Epithelial cell of esophagus (primary cell): ENCODE measurements around the gene GGA2.

Source experiments
- DNase-seq: peaks from one replicate; pipeline ENCODE4 v3.0.0; 2010; ENCODE audit warnings: low read depth
- H3K4me3 ChIP-seq: 2 replicates; pipeline ENCODE4 v1.5.1; 2011; ENCODE audit warnings: mild to moderate bottlenecking, low read length, control low read depth
- CTCF ChIP-seq: IDR thresholded peaks from 2 replicates; pipeline ENCODE4 v1.5.1; 2011; ENCODE audit warnings: low read depth, mild to moderate bottlenecking, low read length, control low read depth, inconsistent platforms; ENCODE audit not compliant: insufficient read depth; ENCODE audit errors: missing control alignments

Gene GGA2

GRCh38 chr16:23534868-23535860 is 24.9 kb upstream of the GGA2 start:
- peak; percentile 39 for DNase-seq
- TF ChIP-seq CTCF: no peak
- H3K4me3 ChIP-seq: no peak overlapping the region

DNA sequence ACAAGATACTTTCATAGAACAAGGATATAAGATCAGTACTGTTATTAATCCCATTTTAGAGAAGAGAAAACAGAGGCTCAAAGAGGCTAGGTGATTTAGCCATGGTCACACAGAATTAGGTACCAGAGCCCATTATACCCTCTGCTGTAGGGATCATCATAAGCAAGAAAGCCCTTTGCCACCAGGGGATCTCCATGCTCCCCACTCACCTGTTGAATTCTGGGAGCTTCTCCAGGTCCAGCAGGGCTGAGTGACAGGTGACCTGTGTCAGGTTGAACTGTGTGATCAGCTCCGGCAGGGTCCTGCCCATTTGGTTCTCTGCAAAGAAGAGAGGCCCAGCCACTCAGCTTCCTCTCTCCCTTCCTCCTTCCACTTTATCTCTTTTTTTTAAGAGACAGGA is 22.2 kb upstream of the GGA2 start:
- no peak for TF ChIP-seq CTCF
- no peak for DNase-seq
- H3K4me3 ChIP-seq: no peak overlapping the region

DNA sequence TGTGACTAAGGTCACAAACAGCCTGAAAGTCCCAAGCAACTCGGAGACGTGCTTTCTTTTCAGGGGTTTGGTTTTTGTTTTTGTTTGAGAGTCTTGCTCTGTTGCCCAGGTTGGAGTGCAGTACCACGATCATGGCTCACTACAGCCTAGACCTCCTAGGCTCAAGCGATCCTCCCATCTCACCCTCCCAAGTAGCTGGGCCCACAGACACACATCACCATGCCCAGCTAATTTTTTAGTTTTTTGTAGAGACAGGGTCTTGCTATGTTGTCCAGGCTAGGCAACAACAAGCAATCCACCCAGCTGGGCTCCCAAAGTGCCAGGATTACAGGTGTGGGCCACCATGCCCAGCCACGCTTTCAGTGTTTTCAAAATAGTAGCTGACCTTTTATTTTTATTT is 19.8 kb upstream of the GGA2 start:
- no peak for TF ChIP-seq CTCF
- DNase-seq: no peak
- no peak overlapping the region for H3K4me3 ChIP-seq

- DNase-seq: no peak
- H3K4me3 ChIP-seq: no peak overlapping the region
- TF ChIP-seq CTCF: no peak
Measured at GRCh38 chr16:23528644-23529310, 18.5 kb upstream of the GGA2 start.

GRCh38 chr16:23527961-23528643 is 17.8 kb upstream of the GGA2 start:
- H3K4me3 ChIP-seq: no peak overlapping the region
- no peak for DNase-seq
- no peak for TF ChIP-seq CTCF

- TF ChIP-seq CTCF: no peak
- H3K4me3 ChIP-seq: no peak overlapping the region
- no peak for DNase-seq
Measured at GRCh38 chr16:23524886-23525285, 14.6 kb upstream of the GGA2 start.
